CD14-positive monocyte (primary cell): Measurements from ENCODE around the gene UGT8. TPM values are rescaled to one million over a fixed set of nuclear protein-coding genes. Genes with fewer than 3 reads are reported as not detected.
"Not testable (repeated sequence)": the region's sequence is repeated elsewhere in the genome, so short reads cannot be mapped to it uniquely, and the experiment has no call there.

Experiments
- DNase-seq, 3 donors: peaks; one replicate each; pipeline ENCODE4 v3.0.0-alpha.2; 2011 to 2022
- H2AFZ ChIP-seq: 2 replicates; pipeline ENCODE4 v1.6.0; 2012; ENCODE audit warnings: mild to moderate bottlenecking, low read depth, low read length, inconsistent platforms; ENCODE audit not compliant: insufficient read depth, poor library complexity, severe bottlenecking
- H3K27ac ChIP-seq, 2 donors: 1 replicate in 1 of 2; 2 replicates in 1 of 2; pipeline ENCODE4 v1.5.1; 2012 to 2013; ENCODE audit warnings: low read length in 2 of 2, control low read depth in 1 of 2, inconsistent platforms in 1 of 2, low read depth in 1 of 2, mild to moderate bottlenecking in 1 of 2
- H3K27me3 ChIP-seq, 2 donors: one replicate each; pipeline versions ENCODE4 v1.6.0 to v1.6.1; 2011 to 2013; ENCODE audit warnings: low read length in 2 of 2; ENCODE audit not compliant: control insufficient read depth in 2 of 2, insufficient read depth in 2 of 2
- H3K36me3 ChIP-seq, 2 donors: replicated peaks in 1 of 2; 1 replicate in 1 of 2; 2 replicates in 1 of 2; pipeline versions ENCODE4 v1.5.1 to v1.6.1; 2012 to 2013; ENCODE audit warnings: low read length in 2 of 2, control low read depth in 1 of 2, inconsistent platforms in 1 of 2, mild to moderate bottlenecking in 1 of 2; ENCODE audit not compliant: insufficient read depth in 2 of 2, control insufficient read depth in 1 of 2
- H3K4me1 ChIP-seq, 2 donors: 1 replicate in 1 of 2; 2 replicates in 1 of 2; pipeline versions ENCODE4 v1.5.1 to v1.6.1; 2012 to 2013; ENCODE audit warnings: low read length in 2 of 2, control low read depth in 1 of 2, inconsistent platforms in 1 of 2, mild to moderate bottlenecking in 1 of 2, moderate library complexity in 1 of 2; ENCODE audit not compliant: insufficient read depth in 2 of 2, control insufficient read depth in 1 of 2
- H3K4me2 ChIP-seq: replicated peaks from 2 replicates; pipeline ENCODE3; 2012; ENCODE audit warnings: low read length, moderate library complexity, mild to moderate bottlenecking; ENCODE audit not compliant: poor library complexity, severe bottlenecking; ENCODE audit errors: extremely low read depth
- H3K4me3 ChIP-seq, 3 experiments: fragments of 200-600 bp in 1 of 3; sonication (generic) in 1 of 3; replicated peaks in 1 of 3; 1 replicate in 2 of 3; 2 replicates in 1 of 3; pipeline ENCODE4 v1.5.1; 2011 to 2013; ENCODE audit warnings: low read length in 3 of 3, mild to moderate bottlenecking in 3 of 3, control low read depth in 2 of 3, low read depth in 2 of 3, inconsistent platforms in 1 of 3, moderate library complexity in 1 of 3
- H3K79me2 ChIP-seq: 2 replicates; pipeline ENCODE4 v1.6.0; 2012; ENCODE audit warnings: mild to moderate bottlenecking, control low read depth, inconsistent platforms, low read length, moderate library complexity; ENCODE audit not compliant: insufficient read depth
- H3K9ac ChIP-seq: 2 replicates; pipeline ENCODE4 v1.6.0; 2017; ENCODE audit warnings: low read length, mild to moderate bottlenecking; ENCODE audit not compliant: insufficient read depth, poor library complexity, severe bottlenecking
- H3K9me3 ChIP-seq, 2 donors: replicated peaks in 1 of 2; 1 replicate in 1 of 2; 2 replicates in 1 of 2; pipeline versions ENCODE4 v1.5.1 to v1.6.1; 2012 to 2013; ENCODE audit warnings: low read length in 2 of 2, control low read depth in 1 of 2; ENCODE audit not compliant: control insufficient read depth in 1 of 2, insufficient read depth in 1 of 2
- H4K20me1 ChIP-seq: 2 replicates; pipeline ENCODE4 v1.6.0; 2012; ENCODE audit warnings: mild to moderate bottlenecking, low read length, control low read depth, moderate library complexity; ENCODE audit not compliant: insufficient read depth
- H3K27ac Mint-ChIP-seq, 7 donors: one replicate each; pipeline ENCODE4 v1.8.0; 2020; ENCODE audit warnings: mild to moderate bottlenecking in 7 of 7, mixed read lengths in 7 of 7, moderate library complexity in 6 of 7, inconsistent platforms in 2 of 7
- H3K27me3 Mint-ChIP-seq, 3 donors: one replicate each; pipeline ENCODE4 v1.8.0; 2021 to 2022; ENCODE audit warnings: low read depth in 3 of 3, mild to moderate bottlenecking in 3 of 3, mixed read lengths in 3 of 3, moderate library complexity in 3 of 3, inconsistent platforms in 1 of 3
- H3K36me3 Mint-ChIP-seq, 2 donors: one replicate each; pipeline ENCODE4 v1.8.0; 2020; ENCODE audit warnings: mixed read lengths in 2 of 2, inconsistent platforms in 1 of 2, mild to moderate bottlenecking in 1 of 2
- H3K4me1 Mint-ChIP-seq: one replicate; pipeline ENCODE4 v1.8.0; 2020; ENCODE audit warnings: mild to moderate bottlenecking, mixed read lengths
- H3K4me3 Mint-ChIP-seq, 2 donors: one replicate each; pipeline ENCODE4 v1.8.0; 2020; ENCODE audit warnings: mild to moderate bottlenecking in 2 of 2, mixed read lengths in 2 of 2, moderate library complexity in 1 of 2
- H3K9me3 Mint-ChIP-seq, 7 donors: one replicate each; pipeline ENCODE4 v1.8.0; 2020 to 2022; ENCODE audit warnings: mixed read lengths in 7 of 7, mild to moderate bottlenecking in 6 of 7, moderate library complexity in 6 of 7, inconsistent platforms in 2 of 7
- WGBS: methylation state at CpG from one replicate; pipeline ENCODE4 v1.1.5; 2013; ENCODE audit warnings: missing lambda C conversion rate; ENCODE audit not compliant: insufficient coverage; 5-methylcytosine and 5-hydroxymethylcytosine counted together
- intact Hi-C, 2 donors: fragments of 100-400 bp; cut with micrococcal nuclease; formaldehyde crosslinking; loops; one replicate each; pipeline versions ENCODE4 v1.15.0 to v1.15.1; 2023
- polyA plus RNA-seq, 3 donors: library from polyadenylated mRNA; depleted of rRNA in 1 of 3; unstranded in 2 of 3; stranded (reverse) in 1 of 3; fragments of 300-500 nt in 2 of 3; fragments of >200 nt in 1 of 3; fragmentation: Illumina TruSeq in 2 of 3; gene quantifications; 1 replicate in 2 of 3; 2 replicates in 1 of 3; pipeline ENCODE4 v1.2.3, GENCODE V29; 2012 to 2021
- TF ChIP-seq, protein P1 (sequence below): fragments of 200-600 bp; IDR thresholded peaks from one replicate; pipeline ENCODE4 v1.8.0; 2022; ENCODE audit warnings: antibody characterized with exemption, mild to moderate bottlenecking

The UGT8 gene
- polyA plus RNA-seq, 3 donors, result not detected

DNA sequence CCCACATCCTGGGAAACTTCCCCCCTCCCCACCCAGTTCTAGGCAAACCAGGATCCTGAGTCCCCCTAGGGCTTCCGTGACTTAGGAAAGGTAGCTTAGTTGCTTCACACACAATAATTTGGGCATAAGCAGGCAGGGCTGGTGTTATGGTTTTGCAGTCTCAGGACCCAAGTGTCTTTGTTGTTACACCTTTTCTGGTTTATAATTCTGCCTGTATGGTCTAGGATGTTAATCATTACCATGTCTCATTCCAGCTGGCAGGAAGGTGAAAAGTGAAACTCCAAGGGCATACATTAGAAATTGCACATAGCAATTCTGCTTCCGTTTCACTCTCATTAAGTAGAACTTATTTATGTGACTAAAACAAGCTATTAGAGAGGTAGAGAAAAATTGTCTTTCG, 16.8 kb downstream of the UGT8 start:
- no peaks in the 10 kb centered on the region for H3K4me1 Mint-ChIP-seq
- no peak for DNase-seq
- no peak overlapping the region for H3K27ac ChIP-seq
- no peaks in the 10 kb centered on the region for H3K27me3 ChIP-seq
- intact Hi-C loops, result no loop called here
- no peaks in the 10 kb centered on the region for H3K4me1 ChIP-seq
- H3K9me3 Mint-ChIP-seq, result no peaks in the 10 kb centered on the region
- no peak overlapping the region for H3K27ac Mint-ChIP-seq
- no peaks in the 10 kb centered on the region for H4K20me1 ChIP-seq
- H3K4me3 Mint-ChIP-seq, result no peak overlapping the region
- no peaks in the 10 kb centered on the region for H3K79me2 ChIP-seq
- H3K4me2 ChIP-seq, result no peak overlapping the region
- no peak overlapping the region for H3K9ac ChIP-seq
- no peak overlapping the region for H3K4me3 ChIP-seq
- TF ChIP-seq, protein P1, sequence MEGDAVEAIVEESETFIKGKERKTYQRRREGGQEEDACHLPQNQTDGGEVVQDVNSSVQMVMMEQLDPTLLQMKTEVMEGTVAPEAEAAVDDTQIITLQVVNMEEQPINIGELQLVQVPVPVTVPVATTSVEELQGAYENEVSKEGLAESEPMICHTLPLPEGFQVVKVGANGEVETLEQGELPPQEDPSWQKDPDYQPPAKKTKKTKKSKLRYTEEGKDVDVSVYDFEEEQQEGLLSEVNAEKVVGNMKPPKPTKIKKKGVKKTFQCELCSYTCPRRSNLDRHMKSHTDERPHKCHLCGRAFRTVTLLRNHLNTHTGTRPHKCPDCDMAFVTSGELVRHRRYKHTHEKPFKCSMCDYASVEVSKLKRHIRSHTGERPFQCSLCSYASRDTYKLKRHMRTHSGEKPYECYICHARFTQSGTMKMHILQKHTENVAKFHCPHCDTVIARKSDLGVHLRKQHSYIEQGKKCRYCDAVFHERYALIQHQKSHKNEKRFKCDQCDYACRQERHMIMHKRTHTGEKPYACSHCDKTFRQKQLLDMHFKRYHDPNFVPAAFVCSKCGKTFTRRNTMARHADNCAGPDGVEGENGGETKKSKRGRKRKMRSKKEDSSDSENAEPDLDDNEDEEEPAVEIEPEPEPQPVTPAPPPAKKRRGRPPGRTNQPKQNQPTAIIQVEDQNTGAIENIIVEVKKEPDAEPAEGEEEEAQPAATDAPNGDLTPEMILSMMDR, result no peak
- WGBS, result 90% methylated on average over 2 of the region's 3 CpGs
- H3K27me3 Mint-ChIP-seq, result peaks cover 0 to 1% (median 0%) of the 10 kb centered on the region in 3 donors
- H2AFZ ChIP-seq, result no peak overlapping the region
- H3K36me3 ChIP-seq, result no peaks in the 10 kb centered on the region
- H3K36me3 Mint-ChIP-seq, result no peaks in the 10 kb centered on the region
- H3K9me3 ChIP-seq, result no peaks in the 10 kb centered on the region

DNA sequence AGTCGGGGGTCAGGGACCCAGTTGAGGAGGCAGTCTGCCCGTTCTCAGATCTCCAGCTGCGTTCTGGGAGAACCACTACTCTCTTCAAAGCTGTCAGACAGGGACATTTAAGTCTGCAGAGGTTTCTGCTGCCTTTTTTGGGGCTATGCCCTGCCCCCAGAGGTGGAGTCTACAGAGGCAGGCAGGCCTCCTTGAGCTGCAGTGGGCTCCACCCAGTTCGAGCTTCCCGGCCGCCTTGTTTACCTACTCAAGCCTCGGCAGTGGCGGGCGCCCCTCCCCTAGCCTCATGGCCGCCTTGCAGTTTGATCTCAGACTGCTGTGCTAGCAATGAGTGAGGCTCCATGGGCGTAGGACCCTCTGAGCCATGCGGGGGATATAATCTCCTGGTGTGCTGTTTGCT, 17.4 kb downstream of the UGT8 start:
- H3K9ac ChIP-seq, H4K20me1 ChIP-seq, H3K27ac Mint-ChIP-seq, H3K4me1 Mint-ChIP-seq, H3K27me3 Mint-ChIP-seq, H3K27me3 ChIP-seq, H3K9me3 Mint-ChIP-seq, DNase-seq, H3K4me3 ChIP-seq, H3K9me3 ChIP-seq, intact Hi-C loops, H3K36me3 Mint-ChIP-seq, H3K4me2 ChIP-seq, H3K4me1 ChIP-seq, H2AFZ ChIP-seq, H3K79me2 ChIP-seq, H3K27ac ChIP-seq, H3K36me3 ChIP-seq, H3K4me3 Mint-ChIP-seq: not testable (repeated sequence)
- WGBS, result 89% methylated on average over 5 of the region's 12 CpGs
